ENCODE measurements around the gene TMEM232.

- TF ChIP-seq POLR2A (IDR thresholded peaks at IDR 0.05), result no peak
- TF ChIP-seq CTCF (IDR thresholded peaks at IDR 0.05), result no peak
These were observed 178.3 kb downstream of the TMEM232 start for GRCh38 chr5:110548171-110548570.

Data from lower leg skin (tissue), 3 donors.